H9 (cell line): ENCODE data around the gene AKAP11. TPM values are rescaled to one million over a fixed set of nuclear protein-coding genes. Genes with fewer than 3 reads are reported as not detected.

ENCODE experiments used
- DNase-seq: peaks from one replicate; pipeline ENCODE4 v3.0.0-alpha.2; 2017
- H2AFZ ChIP-seq: one replicate; pipeline ENCODE4 v1.6.1; 2013; ENCODE audit warnings: mild to moderate bottlenecking, low read length, control low read depth, moderate library complexity
- H2AK5ac ChIP-seq: 2 replicates; pipeline ENCODE4 v1.6.1; 2013; ENCODE audit warnings: low read length, control low read depth, mixed read lengths; ENCODE audit not compliant: insufficient read length
- H2BK120ac ChIP-seq: one replicate; pipeline ENCODE4 v1.6.1; 2013; ENCODE audit warnings: low read depth, mild to moderate bottlenecking, low read length, control low read depth, inconsistent platforms; ENCODE audit not compliant: poor library complexity, severe bottlenecking
- H2BK12ac ChIP-seq: 2 replicates; pipeline ENCODE4 v1.6.1; 2013; ENCODE audit warnings: low read length, control low read depth, mixed read lengths, low read depth; ENCODE audit not compliant: insufficient read length
- H2BK15ac ChIP-seq: 2 replicates; pipeline ENCODE4 v1.6.1; 2013; ENCODE audit warnings: low read depth, low read length, control low read depth
- H2BK20ac ChIP-seq: one replicate; pipeline ENCODE4 v1.6.1; 2013; ENCODE audit warnings: low read depth, mild to moderate bottlenecking, low read length, control low read depth, inconsistent platforms; ENCODE audit not compliant: poor library complexity, severe bottlenecking
- H2BK5ac ChIP-seq: 2 replicates; pipeline ENCODE4 v1.6.1; 2013; ENCODE audit warnings: low read length, control low read depth, mixed read lengths; ENCODE audit not compliant: insufficient read length
- H3K14ac ChIP-seq: 2 replicates; pipeline ENCODE4 v1.6.1; 2013; ENCODE audit warnings: low read length, control low read depth; ENCODE audit not compliant: insufficient read depth
- H3K18ac ChIP-seq: 2 replicates; pipeline ENCODE4 v1.6.1; 2013; ENCODE audit warnings: low read depth, mild to moderate bottlenecking, mixed read lengths, low read length, control low read depth; ENCODE audit not compliant: insufficient read length
- H3K23ac ChIP-seq: 2 replicates; pipeline ENCODE4 v1.6.1; 2013; ENCODE audit warnings: low read length, control low read depth, mixed read lengths, low read depth; ENCODE audit not compliant: insufficient read length
- H3K23me2 ChIP-seq: 2 replicates; pipeline ENCODE4 v1.6.1; 2013; ENCODE audit warnings: low read depth, mild to moderate bottlenecking, mixed read lengths, low read length, control low read depth; ENCODE audit not compliant: insufficient read length, poor library complexity, severe bottlenecking
- H3K27ac ChIP-seq: 2 replicates; pipeline ENCODE4 v1.5.1; 2013; ENCODE audit warnings: low read length, control low read depth, mixed read lengths, low read depth; ENCODE audit not compliant: insufficient read length
- H3K27me3 ChIP-seq: 2 replicates; pipeline ENCODE4 v1.6.1; 2013; ENCODE audit warnings: low read length, control low read depth, inconsistent platforms; ENCODE audit not compliant: insufficient read depth
- H3K4ac ChIP-seq: 2 replicates; pipeline ENCODE4 v1.6.1; 2013; ENCODE audit warnings: low read depth, mild to moderate bottlenecking, control low read depth, inconsistent platforms, low read length, moderate library complexity
- H3K4me1 ChIP-seq: 2 replicates; pipeline ENCODE4 v1.6.1; 2013; ENCODE audit warnings: low read length, control low read depth, inconsistent platforms; ENCODE audit not compliant: insufficient read depth
- H3K4me2 ChIP-seq: 2 replicates; pipeline ENCODE4 v1.6.1; 2013; ENCODE audit warnings: low read length, control low read depth, mixed read lengths; ENCODE audit not compliant: insufficient read length, insufficient read depth
- H3K56ac ChIP-seq: 2 replicates; pipeline ENCODE4 v1.6.1; 2013; ENCODE audit warnings: low read depth, mild to moderate bottlenecking, mixed read lengths, low read length, control low read depth; ENCODE audit not compliant: insufficient read length
- H3K79me1 ChIP-seq: 2 replicates; pipeline ENCODE4 v1.6.1; 2013; ENCODE audit warnings: low read depth, mild to moderate bottlenecking, moderate library complexity, low read length, control low read depth, inconsistent platforms; ENCODE audit not compliant: insufficient read depth, poor library complexity, severe bottlenecking
- H3K79me2 ChIP-seq: 2 replicates; pipeline ENCODE4 v1.6.1; 2013; ENCODE audit warnings: low read length, control low read depth, inconsistent platforms; ENCODE audit not compliant: insufficient read depth
- H3K9ac ChIP-seq: 2 replicates; pipeline ENCODE4 v1.6.1; 2013; ENCODE audit warnings: low read length, control low read depth, mixed read lengths; ENCODE audit not compliant: insufficient read length; ENCODE audit errors: extremely low read depth
- H3K9me3 ChIP-seq: one replicate; pipeline ENCODE4 v1.6.1; 2013; ENCODE audit warnings: low read depth, low read length, inconsistent platforms; ENCODE audit not compliant: control insufficient read depth
- H3T11ph ChIP-seq: one replicate; pipeline ENCODE4 v1.6.1; 2013; ENCODE audit warnings: mild to moderate bottlenecking, low read length, control low read depth, inconsistent platforms
- H4K20me1 ChIP-seq: one replicate; pipeline ENCODE4 v1.6.1; 2013; ENCODE audit not compliant: control insufficient read depth, insufficient read length, insufficient read depth
- H4K5ac ChIP-seq: 2 replicates; pipeline ENCODE4 v1.6.1; 2013; ENCODE audit warnings: low read depth, mild to moderate bottlenecking, mixed read lengths, low read length, control low read depth; ENCODE audit not compliant: insufficient read length
- H4K8ac ChIP-seq: replicated peaks from 2 replicates; pipeline ENCODE4 v1.6.1; 2013; ENCODE audit warnings: low read length, control low read depth, mixed read lengths, low read depth; ENCODE audit not compliant: insufficient read length
- H4K91ac ChIP-seq: 2 replicates; pipeline ENCODE4 v1.6.1; 2013; ENCODE audit warnings: low read depth, mild to moderate bottlenecking, moderate library complexity, mixed read lengths, low read length, control low read depth; ENCODE audit not compliant: insufficient read length
- H3K27ac Mint-ChIP-seq, 3 experiments: 2 replicates in 2 of 3; 3 replicates in 1 of 3; pipeline ENCODE4 v1.8.0; 2020 to 2021; ENCODE audit warnings: mixed read lengths in 3 of 3, mild to moderate bottlenecking in 1 of 3, moderate library complexity in 1 of 3
- H3K27me3 Mint-ChIP-seq: 2 replicates; pipeline ENCODE4 v1.8.0; 2021; ENCODE audit warnings: low read depth, mild to moderate bottlenecking, moderate library complexity, mixed read lengths
- H3K36me3 Mint-ChIP-seq, 3 experiments: 2 replicates in 2 of 3; 3 replicates in 1 of 3; pipeline ENCODE4 v1.8.0; 2020 to 2021; ENCODE audit warnings: low read depth in 3 of 3, mixed read lengths in 3 of 3; ENCODE audit not compliant: insufficient read depth in 1 of 3
- H3K4me1 Mint-ChIP-seq, 2 experiments: 2 replicates each; pipeline ENCODE4 v1.8.0; 2020; ENCODE audit warnings: mixed read lengths in 2 of 2
- H3K4me3 Mint-ChIP-seq, 2 experiments: 2 replicates in 1 of 2; 3 replicates in 1 of 2; pipeline ENCODE4 v1.8.0; 2020 to 2021; ENCODE audit warnings: mild to moderate bottlenecking in 2 of 2, mixed read lengths in 2 of 2, moderate library complexity in 1 of 2
- H3K9me3 Mint-ChIP-seq, 2 experiments: 2 replicates in 1 of 2; 3 replicates in 1 of 2; pipeline ENCODE4 v1.8.0; 2020; ENCODE audit warnings: mild to moderate bottlenecking in 2 of 2, mixed read lengths in 2 of 2, moderate library complexity in 1 of 2
- total RNA-seq: library from RNA; stranded (reverse); gene quantifications from 2 replicates; pipeline ENCODE4 v1.2.1, GENCODE V29; 2021
- TF ChIP-seq, protein P1 (sequence below): fragments of 200-600 bp; sonication (generic); conservative IDR thresholded peaks from 3 replicates; pipeline ENCODE4 v1.8.0; 2021; ENCODE audit warnings: antibody characterized with exemption, mild to moderate bottlenecking

AKAP11 gene
- total RNA-seq, 1 experiment from 2014 or later, result 20.5 TPM

DNA sequence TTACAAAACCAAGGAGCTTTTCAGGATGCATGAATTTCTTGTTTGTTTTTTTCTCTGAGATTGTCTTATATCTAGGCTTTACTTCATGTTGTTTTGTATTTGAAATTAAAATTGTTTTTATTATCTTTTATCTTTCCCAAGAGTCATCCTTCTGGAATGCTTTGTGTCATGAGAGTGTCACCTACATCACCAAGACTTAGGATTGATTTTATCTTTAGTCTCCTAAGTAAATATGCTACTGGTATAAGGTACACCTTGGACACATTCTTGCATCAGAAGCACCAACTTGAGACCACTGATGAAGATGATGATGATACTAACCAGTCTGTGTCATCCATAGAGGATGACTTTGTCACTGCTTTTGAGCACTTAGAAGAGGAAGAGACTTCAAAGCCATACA, 26.4 kb downstream of the AKAP11 start:
- Histone ChIP-seq H3K4me2 (no peak overlapping the region), H2AFZ (no peak overlapping the region), H3K27me3 (no peaks in the 10 kb centered on the region), H3K79me2 (no peaks in the 10 kb centered on the region), H3K14ac (no peak overlapping the region), H3K4me1 (no peaks in the 10 kb centered on the region), H4K20me1 (no peaks in the 10 kb centered on the region), H2BK12ac (no peak overlapping the region), H4K91ac (no peak overlapping the region), H3T11ph (no peak overlapping the region), H2BK20ac (no peak overlapping the region), H3K9me3 (no peaks in the 10 kb centered on the region), H3K79me1 (no peaks in the 10 kb centered on the region), H2AK5ac (no peak overlapping the region), H3K56ac (no peak overlapping the region), H3K23ac (no peak overlapping the region), H4K5ac (no peak overlapping the region), H4K8ac (no peak overlapping the region), H3K18ac (no peak overlapping the region), H3K9ac (no peak overlapping the region), H3K4ac (no peak overlapping the region), H2BK15ac (no peak overlapping the region), H3K27ac (no peak overlapping the region), H2BK5ac (no peak overlapping the region), H3K23me2 (no peaks in the 10 kb centered on the region), H2BK120ac (no peak overlapping the region)
- Mint-ChIP-seq H3K27me3 (no peaks in the 10 kb centered on the region; the same call in 1 of the 2 replicates), H3K9me3 (no peaks in the 10 kb centered on the region), H3K36me3 (peaks cover 38 to 67% (median 49%) of the 10 kb centered on the region in 3 experiments), H3K4me1 (no peaks in the 10 kb centered on the region), H3K4me3 (no peak overlapping the region), H3K27ac (no peak overlapping the region)
- no peak for DNase-seq
- TF ChIP-seq, protein P1, sequence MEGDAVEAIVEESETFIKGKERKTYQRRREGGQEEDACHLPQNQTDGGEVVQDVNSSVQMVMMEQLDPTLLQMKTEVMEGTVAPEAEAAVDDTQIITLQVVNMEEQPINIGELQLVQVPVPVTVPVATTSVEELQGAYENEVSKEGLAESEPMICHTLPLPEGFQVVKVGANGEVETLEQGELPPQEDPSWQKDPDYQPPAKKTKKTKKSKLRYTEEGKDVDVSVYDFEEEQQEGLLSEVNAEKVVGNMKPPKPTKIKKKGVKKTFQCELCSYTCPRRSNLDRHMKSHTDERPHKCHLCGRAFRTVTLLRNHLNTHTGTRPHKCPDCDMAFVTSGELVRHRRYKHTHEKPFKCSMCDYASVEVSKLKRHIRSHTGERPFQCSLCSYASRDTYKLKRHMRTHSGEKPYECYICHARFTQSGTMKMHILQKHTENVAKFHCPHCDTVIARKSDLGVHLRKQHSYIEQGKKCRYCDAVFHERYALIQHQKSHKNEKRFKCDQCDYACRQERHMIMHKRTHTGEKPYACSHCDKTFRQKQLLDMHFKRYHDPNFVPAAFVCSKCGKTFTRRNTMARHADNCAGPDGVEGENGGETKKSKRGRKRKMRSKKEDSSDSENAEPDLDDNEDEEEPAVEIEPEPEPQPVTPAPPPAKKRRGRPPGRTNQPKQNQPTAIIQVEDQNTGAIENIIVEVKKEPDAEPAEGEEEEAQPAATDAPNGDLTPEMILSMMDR, result no peak
